WTC11 (cell line): ENCODE data around the gene SLCO1B1. TPM values are rescaled to one million over a fixed set of nuclear protein-coding genes. Genes with fewer than 3 reads are reported as not detected.

Source experiments
- FOXJ3 ChIP-seq: sonication (generic); formaldehyde crosslinking; IDR thresholded peaks from 2 replicates; pipeline ENCODE4 v1.9.0; 2021; ENCODE audit warnings: missing genetic modification reagents, mild to moderate bottlenecking, borderline replicate concordance
- JAZF1 ChIP-seq: fragments of 250-450 bp; sonication (Bioruptor Pico); IDR thresholded peaks from 2 replicates; pipeline ENCODE4 v1.9.0; 2021; ENCODE audit warnings: moderate library complexity, mild to moderate bottlenecking, inconsistent platforms
- TEAD1 ChIP-seq: sonication (generic); formaldehyde crosslinking; IDR thresholded peaks from 2 replicates; pipeline ENCODE4 v1.8.0; 2022; ENCODE audit warnings: mild to moderate bottlenecking, missing genetic modification reagents
- ZBTB21 ChIP-seq: sonication (generic); formaldehyde crosslinking; IDR thresholded peaks from 2 replicates; pipeline ENCODE4 v1.8.1; 2023; ENCODE audit warnings: mild to moderate bottlenecking, missing genetic modification reagents, borderline replicate concordance
- ZNF121 ChIP-seq: sonication (generic); formaldehyde crosslinking; IDR thresholded peaks from 2 replicates; pipeline ENCODE4 v1.8.0; 2023; ENCODE audit warnings: missing genetic modification reagents
- ZNF263 ChIP-seq: sonication (generic); formaldehyde crosslinking; IDR thresholded peaks from 2 replicates; pipeline ENCODE4 v1.8.1; 2022; ENCODE audit warnings: low read depth, mild to moderate bottlenecking, moderate library complexity, missing genetic modification reagents
- total RNA-seq: library from RNA; stranded (reverse); gene quantifications from 3 replicates; pipeline ENCODE4 v1.2.3, GENCODE V29; 2021
- TF ChIP-seq, protein P1 (sequence below): sonication (generic); formaldehyde crosslinking; IDR thresholded peaks from 2 replicates; pipeline ENCODE4 v1.8.0; 2022; ENCODE audit warnings: missing genetic modification reagents

SLCO1B1 gene
- total RNA-seq, 1 experiment from 2014 or later: 0.52 TPM

DNA sequence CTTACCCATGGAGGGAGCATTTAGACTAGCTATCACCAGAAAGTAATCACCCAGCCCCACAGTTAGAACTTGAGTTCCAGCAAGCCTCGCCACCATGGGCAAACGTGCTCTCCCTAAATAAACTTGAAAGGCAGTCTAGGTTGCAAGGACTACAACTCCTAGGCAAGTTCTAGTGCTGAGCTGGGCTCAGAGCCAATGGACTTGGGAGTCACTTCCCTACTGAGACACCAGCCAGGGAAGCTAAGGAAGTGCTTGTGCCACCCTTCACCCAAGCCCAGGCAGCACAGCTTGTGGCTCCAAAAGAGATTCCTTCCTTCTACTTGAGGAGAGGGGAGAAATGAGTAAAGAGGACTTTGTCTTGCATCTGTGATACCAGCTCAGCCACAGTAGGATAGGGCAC, 145.8 kb downstream of the SLCO1B1 start (continued):
- TF ChIP-seq ZBTB21 (no peak), ZNF263 (CRISPR knock-in tag) (no peak), ZNF121 (CRISPR knock-in tag) (no peak), JAZF1 (no peak), FOXJ3 (no peak), TEAD1 (no peak)
- TF ChIP-seq, protein P1, sequence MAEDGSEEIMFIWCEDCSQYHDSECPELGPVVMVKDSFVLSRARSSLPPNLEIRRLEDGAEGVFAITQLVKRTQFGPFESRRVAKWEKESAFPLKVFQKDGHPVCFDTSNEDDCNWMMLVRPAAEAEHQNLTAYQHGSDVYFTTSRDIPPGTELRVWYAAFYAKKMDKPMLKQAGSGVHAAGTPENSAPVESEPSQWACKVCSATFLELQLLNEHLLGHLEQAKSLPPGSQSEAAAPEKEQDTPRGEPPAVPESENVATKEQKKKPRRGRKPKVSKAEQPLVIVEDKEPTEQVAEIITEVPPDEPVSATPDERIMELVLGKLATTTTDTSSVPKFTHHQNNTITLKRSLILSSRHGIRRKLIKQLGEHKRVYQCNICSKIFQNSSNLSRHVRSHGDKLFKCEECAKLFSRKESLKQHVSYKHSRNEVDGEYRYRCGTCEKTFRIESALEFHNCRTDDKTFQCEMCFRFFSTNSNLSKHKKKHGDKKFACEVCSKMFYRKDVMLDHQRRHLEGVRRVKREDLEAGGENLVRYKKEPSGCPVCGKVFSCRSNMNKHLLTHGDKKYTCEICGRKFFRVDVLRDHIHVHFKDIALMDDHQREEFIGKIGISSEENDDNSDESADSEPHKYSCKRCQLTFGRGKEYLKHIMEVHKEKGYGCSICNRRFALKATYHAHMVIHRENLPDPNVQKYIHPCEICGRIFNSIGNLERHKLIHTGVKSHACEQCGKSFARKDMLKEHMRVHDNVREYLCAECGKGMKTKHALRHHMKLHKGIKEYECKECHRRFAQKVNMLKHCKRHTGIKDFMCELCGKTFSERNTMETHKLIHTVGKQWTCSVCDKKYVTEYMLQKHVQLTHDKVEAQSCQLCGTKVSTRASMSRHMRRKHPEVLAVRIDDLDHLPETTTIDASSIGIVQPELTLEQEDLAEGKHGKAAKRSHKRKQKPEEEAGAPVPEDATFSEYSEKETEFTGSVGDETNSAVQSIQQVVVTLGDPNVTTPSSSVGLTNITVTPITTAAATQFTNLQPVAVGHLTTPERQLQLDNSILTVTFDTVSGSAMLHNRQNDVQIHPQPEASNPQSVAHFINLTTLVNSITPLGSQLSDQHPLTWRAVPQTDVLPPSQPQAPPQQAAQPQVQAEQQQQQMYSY (CRISPR knock-in tag): no peak
- TF ChIP-seq, all 79 proteins: peak for 0

Other genes starting within 250 kb of the SLCO1B1 start
- 9.9 to 13.9 TPM (median 11.5 TPM) in 3 replicates for gene SLCO1A2, start 203.7 kb downstream of the SLCO1B1 start, total RNA-seq
- gene IAPP, start 241.7 kb downstream of the SLCO1B1 start, total RNA-seq: not detected in 3 replicates